ENCODE measurements around the gene CCDC51. TPM values are rescaled to one million over a fixed set of nuclear protein-coding genes. Genes with fewer than 3 reads are reported as not detected.

CCDC51 gene
- polyA plus RNA-seq, 1 of the 3 experiments (the other 2 are of a cell fraction) = 24.2 TPM

- Histone ChIP-seq H3K4me2 (no peak overlapping the region), H3K9me2 (no peaks in the 10 kb centered on the region), H3K27ac (ENCODE audit: low read depth in 2 of 2, low read length in 1 of 2) (no peak overlapping the region; a peak in 1 of 4 replicates), H3K9me3 (no peaks in the 10 kb centered on the region), H4K20me1 (ENCODE audit: insufficient read depth) (no peaks in the 10 kb centered on the region), H3K27me3 (ENCODE audit: insufficient read depth) (no peaks in the 10 kb centered on the region), H3F3A (replicated peaks; ENCODE audit: insufficient read depth) (peaks cover 12% of the 10 kb centered on the region), H3K4me1 (ENCODE audit: control insufficient read depth in 1 of 2, insufficient read depth in 2 of 2, low read depth in 1 of 2, low read length in 1 of 2) (peaks cover 6 to 23% of the 10 kb centered on the region in 2 experiments; a peak in 2 of 4 replicates), H2AFZ (ENCODE audit: low read depth) (no peak overlapping the region), H3K9ac (no peak overlapping the region), H3K36me3 (replicated peaks in 1 of 2; ENCODE audit: control insufficient read depth in 1 of 2, insufficient read depth in 2 of 2, low read length in 1 of 2) (peaks cover 0 to 11% of the 10 kb centered on the region in 2 experiments), H3K79me2 (ENCODE audit: insufficient read depth) (no peaks in the 10 kb centered on the region), H3K4me3 (ENCODE audit: low read depth in 2 of 2, low read length in 1 of 2) (no peak overlapping the region)
- DNase-seq = peak; percentile 81
- WGBS (ENCODE audit: low lambda C conversion rate) = 59% methylated on average over 6 of the region's 6 CpGs
- CTCF ChIA-PET = interaction anchor here (0.6 to 15.6 kb wide), 59 partner anchors 8 to 284 kb away, joined by 3 to 399 read pairs (median 4); partner anchors contain the start of genes ATRIP, CCDC51, FBXW12 and NCKIPSD
- POLR2A ChIA-PET = interaction anchor here (0.7 to 2.0 kb wide), 6 partner anchors 32 to 130 kb away, joined by 3 to 8 read pairs (median 3); partner anchors contain the start of gene CCDC51
- TF ChIP-seq RAD21 (IDR thresholded peaks at IDR 0.05; ENCODE audit: low read length) (peak; percentile 86), MEF2A (IDR thresholded peaks at IDR 0.05; ENCODE audit: borderline replicate concordance, low read depth) (no peak), TEAD4 (IDR thresholded peaks at IDR 0.05; ENCODE audit: borderline replicate concordance, insufficient read depth) (no peak), TAF1 (IDR thresholded peaks at IDR 0.05; ENCODE audit: borderline replicate concordance, low read depth, low read length) (no peak), RXRA (IDR thresholded peaks at IDR 0.05; ENCODE audit: borderline replicate concordance, low read depth) (no peak), FOXM1 (IDR thresholded peaks at IDR 0.05; ENCODE audit: low read depth) (no peak), MXI1 (IDR thresholded peaks at IDR 0.05; ENCODE audit: low read depth, low read length) (no peak), SMC3 (IDR thresholded peaks at IDR 0.05; ENCODE audit: low read depth, low read length) (peak; percentile 69), POLR2AphosphoS5 (IDR thresholded peaks at IDR 0.05; ENCODE audit: low read depth, low read length) (no peak), SIN3A (IDR thresholded peaks at IDR 0.05; ENCODE audit: borderline replicate concordance, low read depth, low read length) (no peak)
- TF ChIP-seq, protein P1, sequence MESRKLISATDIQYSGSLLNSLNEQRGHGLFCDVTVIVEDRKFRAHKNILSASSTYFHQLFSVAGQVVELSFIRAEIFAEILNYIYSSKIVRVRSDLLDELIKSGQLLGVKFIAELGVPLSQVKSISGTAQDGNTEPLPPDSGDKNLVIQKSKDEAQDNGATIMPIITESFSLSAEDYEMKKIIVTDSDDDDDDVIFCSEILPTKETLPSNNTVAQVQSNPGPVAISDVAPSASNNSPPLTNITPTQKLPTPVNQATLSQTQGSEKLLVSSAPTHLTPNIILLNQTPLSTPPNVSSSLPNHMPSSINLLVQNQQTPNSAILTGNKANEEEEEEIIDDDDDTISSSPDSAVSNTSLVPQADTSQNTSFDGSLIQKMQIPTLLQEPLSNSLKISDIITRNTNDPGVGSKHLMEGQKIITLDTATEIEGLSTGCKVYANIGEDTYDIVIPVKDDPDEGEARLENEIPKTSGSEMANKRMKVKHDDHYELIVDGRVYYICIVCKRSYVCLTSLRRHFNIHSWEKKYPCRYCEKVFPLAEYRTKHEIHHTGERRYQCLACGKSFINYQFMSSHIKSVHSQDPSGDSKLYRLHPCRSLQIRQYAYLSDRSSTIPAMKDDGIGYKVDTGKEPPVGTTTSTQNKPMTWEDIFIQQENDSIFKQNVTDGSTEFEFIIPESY (IDR thresholded peaks at IDR 0.05; ENCODE audit: borderline replicate concordance, low read depth) = no peak
- TF ChIP-seq, protein P2, sequence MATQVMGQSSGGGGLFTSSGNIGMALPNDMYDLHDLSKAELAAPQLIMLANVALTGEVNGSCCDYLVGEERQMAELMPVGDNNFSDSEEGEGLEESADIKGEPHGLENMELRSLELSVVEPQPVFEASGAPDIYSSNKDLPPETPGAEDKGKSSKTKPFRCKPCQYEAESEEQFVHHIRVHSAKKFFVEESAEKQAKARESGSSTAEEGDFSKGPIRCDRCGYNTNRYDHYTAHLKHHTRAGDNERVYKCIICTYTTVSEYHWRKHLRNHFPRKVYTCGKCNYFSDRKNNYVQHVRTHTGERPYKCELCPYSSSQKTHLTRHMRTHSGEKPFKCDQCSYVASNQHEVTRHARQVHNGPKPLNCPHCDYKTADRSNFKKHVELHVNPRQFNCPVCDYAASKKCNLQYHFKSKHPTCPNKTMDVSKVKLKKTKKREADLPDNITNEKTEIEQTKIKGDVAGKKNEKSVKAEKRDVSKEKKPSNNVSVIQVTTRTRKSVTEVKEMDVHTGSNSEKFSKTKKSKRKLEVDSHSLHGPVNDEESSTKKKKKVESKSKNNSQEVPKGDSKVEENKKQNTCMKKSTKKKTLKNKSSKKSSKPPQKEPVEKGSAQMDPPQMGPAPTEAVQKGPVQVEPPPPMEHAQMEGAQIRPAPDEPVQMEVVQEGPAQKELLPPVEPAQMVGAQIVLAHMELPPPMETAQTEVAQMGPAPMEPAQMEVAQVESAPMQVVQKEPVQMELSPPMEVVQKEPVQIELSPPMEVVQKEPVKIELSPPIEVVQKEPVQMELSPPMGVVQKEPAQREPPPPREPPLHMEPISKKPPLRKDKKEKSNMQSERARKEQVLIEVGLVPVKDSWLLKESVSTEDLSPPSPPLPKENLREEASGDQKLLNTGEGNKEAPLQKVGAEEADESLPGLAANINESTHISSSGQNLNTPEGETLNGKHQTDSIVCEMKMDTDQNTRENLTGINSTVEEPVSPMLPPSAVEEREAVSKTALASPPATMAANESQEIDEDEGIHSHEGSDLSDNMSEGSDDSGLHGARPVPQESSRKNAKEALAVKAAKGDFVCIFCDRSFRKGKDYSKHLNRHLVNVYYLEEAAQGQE (IDR thresholded peaks at IDR 0.05; ENCODE audit: low read depth, low read length) = no peak
- TF ChIP-seq, protein P3, sequence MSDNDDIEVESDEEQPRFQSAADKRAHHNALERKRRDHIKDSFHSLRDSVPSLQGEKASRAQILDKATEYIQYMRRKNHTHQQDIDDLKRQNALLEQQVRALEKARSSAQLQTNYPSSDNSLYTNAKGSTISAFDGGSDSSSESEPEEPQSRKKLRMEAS (IDR thresholded peaks at IDR 0.05; ENCODE audit: low read depth) = no peak
- TF ChIP-seq, protein P4, sequence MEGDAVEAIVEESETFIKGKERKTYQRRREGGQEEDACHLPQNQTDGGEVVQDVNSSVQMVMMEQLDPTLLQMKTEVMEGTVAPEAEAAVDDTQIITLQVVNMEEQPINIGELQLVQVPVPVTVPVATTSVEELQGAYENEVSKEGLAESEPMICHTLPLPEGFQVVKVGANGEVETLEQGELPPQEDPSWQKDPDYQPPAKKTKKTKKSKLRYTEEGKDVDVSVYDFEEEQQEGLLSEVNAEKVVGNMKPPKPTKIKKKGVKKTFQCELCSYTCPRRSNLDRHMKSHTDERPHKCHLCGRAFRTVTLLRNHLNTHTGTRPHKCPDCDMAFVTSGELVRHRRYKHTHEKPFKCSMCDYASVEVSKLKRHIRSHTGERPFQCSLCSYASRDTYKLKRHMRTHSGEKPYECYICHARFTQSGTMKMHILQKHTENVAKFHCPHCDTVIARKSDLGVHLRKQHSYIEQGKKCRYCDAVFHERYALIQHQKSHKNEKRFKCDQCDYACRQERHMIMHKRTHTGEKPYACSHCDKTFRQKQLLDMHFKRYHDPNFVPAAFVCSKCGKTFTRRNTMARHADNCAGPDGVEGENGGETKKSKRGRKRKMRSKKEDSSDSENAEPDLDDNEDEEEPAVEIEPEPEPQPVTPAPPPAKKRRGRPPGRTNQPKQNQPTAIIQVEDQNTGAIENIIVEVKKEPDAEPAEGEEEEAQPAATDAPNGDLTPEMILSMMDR (IDR thresholded peaks at IDR 0.05) = peak; percentile 82
Observed at GRCh38 chr3:48400824-48401433, 39.0 kb downstream of the CCDC51 start.
